ENCODE measurements around the gene NUDT3.

DNA sequence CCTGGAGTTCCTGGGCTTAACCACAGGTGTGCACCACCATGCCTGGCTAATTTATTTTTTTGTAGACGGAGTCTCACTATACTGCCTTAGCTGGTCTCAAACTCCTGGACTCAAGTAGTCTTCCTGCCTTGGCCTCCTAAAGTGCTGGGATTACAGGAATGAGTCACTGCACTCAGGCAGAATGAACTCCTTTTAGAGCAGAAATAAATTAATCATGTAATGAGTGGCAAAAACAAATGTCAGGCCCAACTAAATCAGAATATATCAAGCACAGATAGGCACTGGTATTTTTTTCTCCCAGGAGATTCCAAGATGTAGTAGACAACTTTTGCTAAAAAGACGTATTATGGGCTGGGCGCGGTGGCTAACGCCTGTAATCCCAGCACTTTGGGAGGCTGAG, 30.8 kb upstream of the NUDT3 start:
- TF ChIP-seq, protein P1, sequence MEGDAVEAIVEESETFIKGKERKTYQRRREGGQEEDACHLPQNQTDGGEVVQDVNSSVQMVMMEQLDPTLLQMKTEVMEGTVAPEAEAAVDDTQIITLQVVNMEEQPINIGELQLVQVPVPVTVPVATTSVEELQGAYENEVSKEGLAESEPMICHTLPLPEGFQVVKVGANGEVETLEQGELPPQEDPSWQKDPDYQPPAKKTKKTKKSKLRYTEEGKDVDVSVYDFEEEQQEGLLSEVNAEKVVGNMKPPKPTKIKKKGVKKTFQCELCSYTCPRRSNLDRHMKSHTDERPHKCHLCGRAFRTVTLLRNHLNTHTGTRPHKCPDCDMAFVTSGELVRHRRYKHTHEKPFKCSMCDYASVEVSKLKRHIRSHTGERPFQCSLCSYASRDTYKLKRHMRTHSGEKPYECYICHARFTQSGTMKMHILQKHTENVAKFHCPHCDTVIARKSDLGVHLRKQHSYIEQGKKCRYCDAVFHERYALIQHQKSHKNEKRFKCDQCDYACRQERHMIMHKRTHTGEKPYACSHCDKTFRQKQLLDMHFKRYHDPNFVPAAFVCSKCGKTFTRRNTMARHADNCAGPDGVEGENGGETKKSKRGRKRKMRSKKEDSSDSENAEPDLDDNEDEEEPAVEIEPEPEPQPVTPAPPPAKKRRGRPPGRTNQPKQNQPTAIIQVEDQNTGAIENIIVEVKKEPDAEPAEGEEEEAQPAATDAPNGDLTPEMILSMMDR (IDR thresholded peaks at IDR 0.05), result no peak
- TF ChIP-seq POLR2AphosphoS5 (IDR thresholded peaks at IDR 0.05) (no peak), POLR2A (IDR thresholded peaks at IDR 0.05) (no peak)
